ENCODE data around the gene CPNE6.

DNA sequence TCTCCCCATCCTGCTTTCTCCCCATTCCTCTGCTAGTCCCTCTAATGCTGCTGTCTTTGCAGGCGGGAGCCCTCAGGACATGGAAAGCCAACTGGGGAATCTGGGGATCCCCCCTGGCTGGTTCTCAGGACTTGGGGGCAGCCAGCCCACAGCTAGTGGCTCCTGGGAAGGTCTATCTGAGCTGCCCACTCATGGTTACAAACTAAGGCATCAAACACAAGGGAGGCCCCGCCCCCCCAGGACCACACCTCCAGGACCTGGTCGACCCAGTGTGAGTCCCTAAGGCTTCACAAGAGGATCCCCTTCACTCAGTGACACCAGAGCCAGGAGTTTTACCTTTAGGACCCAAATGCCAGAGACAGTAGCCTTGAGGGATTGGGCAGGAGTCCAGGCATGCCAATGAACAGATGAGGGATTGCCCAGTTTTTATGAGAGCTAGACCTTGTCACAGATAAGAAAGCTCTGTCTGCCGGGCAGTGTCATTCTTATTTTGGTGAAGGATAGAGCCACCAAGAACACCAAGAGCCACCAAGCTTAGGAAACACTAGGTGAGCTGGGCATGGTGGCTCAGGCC lies 8.0 kb upstream of the CPNE6 start:
- TF ChIP-seq YY1 (IDR thresholded peaks at IDR 0.05; ENCODE audit: low read depth): no peak
- no peak for TF ChIP-seq RAD21 (IDR thresholded peaks at IDR 0.05; ENCODE audit: low read length)
- TF ChIP-seq, protein P1, sequence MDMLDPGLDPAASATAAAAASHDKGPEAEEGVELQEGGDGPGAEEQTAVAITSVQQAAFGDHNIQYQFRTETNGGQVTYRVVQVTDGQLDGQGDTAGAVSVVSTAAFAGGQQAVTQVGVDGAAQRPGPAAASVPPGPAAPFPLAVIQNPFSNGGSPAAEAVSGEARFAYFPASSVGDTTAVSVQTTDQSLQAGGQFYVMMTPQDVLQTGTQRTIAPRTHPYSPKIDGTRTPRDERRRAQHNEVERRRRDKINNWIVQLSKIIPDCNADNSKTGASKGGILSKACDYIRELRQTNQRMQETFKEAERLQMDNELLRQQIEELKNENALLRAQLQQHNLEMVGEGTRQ (IDR thresholded peaks at IDR 0.05; ENCODE audit: borderline replicate concordance, low read depth, low read length): no peak
- TF ChIP-seq TCF12 (IDR thresholded peaks at IDR 0.05): no peak
- TF ChIP-seq, protein P2, sequence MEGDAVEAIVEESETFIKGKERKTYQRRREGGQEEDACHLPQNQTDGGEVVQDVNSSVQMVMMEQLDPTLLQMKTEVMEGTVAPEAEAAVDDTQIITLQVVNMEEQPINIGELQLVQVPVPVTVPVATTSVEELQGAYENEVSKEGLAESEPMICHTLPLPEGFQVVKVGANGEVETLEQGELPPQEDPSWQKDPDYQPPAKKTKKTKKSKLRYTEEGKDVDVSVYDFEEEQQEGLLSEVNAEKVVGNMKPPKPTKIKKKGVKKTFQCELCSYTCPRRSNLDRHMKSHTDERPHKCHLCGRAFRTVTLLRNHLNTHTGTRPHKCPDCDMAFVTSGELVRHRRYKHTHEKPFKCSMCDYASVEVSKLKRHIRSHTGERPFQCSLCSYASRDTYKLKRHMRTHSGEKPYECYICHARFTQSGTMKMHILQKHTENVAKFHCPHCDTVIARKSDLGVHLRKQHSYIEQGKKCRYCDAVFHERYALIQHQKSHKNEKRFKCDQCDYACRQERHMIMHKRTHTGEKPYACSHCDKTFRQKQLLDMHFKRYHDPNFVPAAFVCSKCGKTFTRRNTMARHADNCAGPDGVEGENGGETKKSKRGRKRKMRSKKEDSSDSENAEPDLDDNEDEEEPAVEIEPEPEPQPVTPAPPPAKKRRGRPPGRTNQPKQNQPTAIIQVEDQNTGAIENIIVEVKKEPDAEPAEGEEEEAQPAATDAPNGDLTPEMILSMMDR (IDR thresholded peaks at IDR 0.05): no peak
- no peak for TF ChIP-seq EZH2phosphoT487 (IDR thresholded peaks at IDR 0.05; ENCODE audit: borderline replicate concordance, low read depth)
- no peak for TF ChIP-seq POLR2AphosphoS5 (IDR thresholded peaks at IDR 0.05; ENCODE audit: low read depth, low read length)
- no peak for TF ChIP-seq SIN3A (IDR thresholded peaks at IDR 0.05; ENCODE audit: borderline replicate concordance, low read depth, low read length)
- no peak for TF ChIP-seq TEAD4 (IDR thresholded peaks at IDR 0.05; ENCODE audit: borderline replicate concordance, insufficient read depth)

All from SK-N-SH (cell line).